GM23338 (cell line): Measurements from ENCODE around the gene AOAH. TPM values are rescaled to one million over a fixed set of nuclear protein-coding genes. Genes with fewer than 3 reads are reported as not detected.

Experiments used
- ATAC-seq: fragments of 200-7000 bp; cut with Tn5 transposase; 3 replicates; pipeline ENCODE4 v1.9.1; 2020
- DNase-seq: peaks from one replicate; pipeline ENCODE4 v3.0.0-alpha.2; 2015; ENCODE audit warnings: low spot score
- H2AFZ ChIP-seq: fragments of 200-600 bp; sonication (generic); 2 replicates; pipeline ENCODE4 v1.8.0; 2016; ENCODE audit warnings: antibody characterized with exemption, mild to moderate bottlenecking, moderate library complexity
- H3F3A ChIP-seq: fragments of 200-600 bp; sonication (generic); replicated peaks from 2 replicates; pipeline ENCODE4 v1.8.0; 2017; ENCODE audit warnings: antibody characterized with exemption, mixed run types, low read depth
- H3K27ac ChIP-seq: fragments of 200-600 bp; sonication (generic); 2 replicates; pipeline ENCODE4 v1.6.1; 2016; ENCODE audit warnings: low read depth
- H3K27me3 ChIP-seq: fragments of 200-600 bp; sonication (generic); 2 replicates; pipeline ENCODE4 v1.8.0; 2016; ENCODE audit warnings: mild to moderate bottlenecking, mixed run types, moderate library complexity; ENCODE audit not compliant: insufficient read depth
- H3K36me3 ChIP-seq: fragments of 200-600 bp; sonication (generic); 2 replicates; pipeline ENCODE4 v1.8.0; 2016; ENCODE audit warnings: mild to moderate bottlenecking; ENCODE audit not compliant: insufficient read depth
- H3K4me1 ChIP-seq: fragments of 200-600 bp; sonication (generic); 2 replicates; pipeline ENCODE4 v1.8.0; 2016; ENCODE audit warnings: mild to moderate bottlenecking, moderate library complexity; ENCODE audit not compliant: insufficient read depth
- H3K4me2 ChIP-seq: fragments of 200-600 bp; sonication (generic); 2 replicates; pipeline ENCODE4 v1.7.1; 2017; ENCODE audit warnings: mixed run types
- H3K4me3 ChIP-seq: fragments of 200-600 bp; sonication (generic); 2 replicates; pipeline ENCODE4 v1.6.1; 2016; ENCODE audit warnings: mixed run types
- H3K79me2 ChIP-seq: fragments of 200-600 bp; sonication (generic); replicated peaks from 2 replicates; pipeline ENCODE4 v1.8.0; 2017; ENCODE audit warnings: mild to moderate bottlenecking; ENCODE audit not compliant: insufficient read depth
- H3K9me2 ChIP-seq: fragments of 200-600 bp; sonication (generic); 2 replicates; pipeline ENCODE4 v1.8.0; 2017; ENCODE audit not compliant: insufficient read depth
- H4K20me1 ChIP-seq: fragments of 200-600 bp; sonication (generic); replicated peaks from 2 replicates; pipeline ENCODE4 v1.8.0; 2017; ENCODE audit warnings: mild to moderate bottlenecking; ENCODE audit not compliant: insufficient read depth
- H3K27ac Mint-ChIP-seq: 2 replicates; pipeline ENCODE4 v1.8.0; 2020; ENCODE audit warnings: inconsistent platforms, mild to moderate bottlenecking, moderate library complexity, mixed read lengths
- H3K27me3 Mint-ChIP-seq: 3 replicates; pipeline ENCODE4 v1.8.0; 2022; ENCODE audit warnings: low read depth, mild to moderate bottlenecking, moderate library complexity, mixed read lengths, inconsistent platforms; ENCODE audit not compliant: insufficient read depth, poor library complexity
- H3K36me3 Mint-ChIP-seq: 3 replicates; pipeline ENCODE4 v1.8.0; 2021; ENCODE audit warnings: low read depth, mild to moderate bottlenecking, inconsistent platforms, moderate library complexity, mixed read lengths
- H3K4me1 Mint-ChIP-seq: 3 replicates; pipeline ENCODE4 v1.8.0; 2020; ENCODE audit warnings: mild to moderate bottlenecking, inconsistent platforms, mixed read lengths
- H3K4me3 Mint-ChIP-seq: 3 replicates; pipeline ENCODE4 v1.8.0; 2021; ENCODE audit warnings: moderate library complexity, mild to moderate bottlenecking, inconsistent platforms, mixed read lengths
- H3K9me3 Mint-ChIP-seq: 3 replicates; pipeline ENCODE4 v1.8.0; 2020; ENCODE audit warnings: moderate library complexity, mild to moderate bottlenecking, inconsistent platforms, mixed read lengths
- CREB1 ChIP-seq: fragments of 250-450 bp; sonication (Bioruptor Pico); IDR thresholded peaks from 2 replicates; pipeline ENCODE4 v1.5.0; 2020; ENCODE audit warnings: low read depth, mild to moderate bottlenecking, moderate library complexity
- POLR2AphosphoS5 ChIP-seq: IDR thresholded peaks from 2 replicates; pipeline ENCODE4 v1.6.1; 2016; ENCODE audit warnings: antibody characterized with exemption, low read depth
- STAT1 ChIP-seq: IDR thresholded peaks from one replicate; pipeline ENCODE4 v1.6.1; 2016; ENCODE audit warnings: antibody characterized with exemption; ENCODE audit not compliant: unreplicated experiment
- ZNF331 ChIP-seq: fragments of 250-450 bp; sonication (Bioruptor Pico); IDR thresholded peaks from 2 replicates; pipeline ENCODE4 v1.5.0; 2020; ENCODE audit warnings: low read depth, mild to moderate bottlenecking, moderate library complexity
- polyA plus RNA-seq: library from polyadenylated mRNA; unstranded; fragments of >200 nt; fragmentation: Nextera tagmentation; extraction: Ambion mirVana; gene quantifications from 2 replicates; pipeline ENCODE4 v1.2.1, GENCODE V29; 2016
- total RNA-seq: library from RNA; depleted of rRNA; stranded (reverse); fragments of >200 nt; shearing (Covaris generic); gene quantifications from 2 replicates; pipeline ENCODE4 v1.2.3, GENCODE V29; 2014
- TF ChIP-seq, protein P1 (sequence below), 2 experiments: fragments of 200-600 bp in 1 of 2; sonication (generic) in 1 of 2; conservative IDR thresholded peaks; 2 replicates each; pipeline versions ENCODE4 v1.5.1 to v1.6.1; 2016 to 2017; ENCODE audit warnings: antibody characterized with exemption in 2 of 2, low read depth in 2 of 2, mild to moderate bottlenecking in 2 of 2, moderate library complexity in 1 of 2
- TF ChIP-seq, protein P2 (sequence below): IDR thresholded peaks from 2 replicates; pipeline ENCODE4 v1.6.1; 2016; ENCODE audit warnings: antibody characterized with exemption
- TF ChIP-seq, protein P3 (sequence below): IDR thresholded peaks from one replicate; pipeline ENCODE4 v1.6.1; 2018; ENCODE audit warnings: antibody characterized with exemption; ENCODE audit not compliant: unreplicated experiment

The AOAH gene
- total and polyA plus RNA-seq, 2 experiments from 2014 or later = not detected

DNA sequence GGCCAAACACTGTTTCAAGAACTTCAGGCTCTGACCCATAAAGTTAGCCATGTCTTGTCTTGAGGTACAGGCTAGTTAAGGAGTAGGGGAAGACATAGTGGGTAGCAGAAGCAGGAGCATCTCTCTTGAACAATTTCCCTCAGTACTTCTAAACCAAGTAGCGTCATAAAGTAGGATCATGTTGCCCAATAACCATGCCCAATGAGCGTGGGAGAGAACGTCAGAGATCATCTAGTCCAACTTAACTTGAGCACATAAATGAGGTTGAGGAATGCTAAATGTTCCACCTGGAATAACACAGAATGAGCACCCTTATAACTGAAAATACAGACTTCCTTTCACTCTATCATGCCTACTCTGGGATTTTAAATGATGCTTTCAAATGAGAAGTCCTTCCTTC lies 134.9 kb downstream of the AOAH start (continued):
- TF ChIP-seq, protein P1, sequence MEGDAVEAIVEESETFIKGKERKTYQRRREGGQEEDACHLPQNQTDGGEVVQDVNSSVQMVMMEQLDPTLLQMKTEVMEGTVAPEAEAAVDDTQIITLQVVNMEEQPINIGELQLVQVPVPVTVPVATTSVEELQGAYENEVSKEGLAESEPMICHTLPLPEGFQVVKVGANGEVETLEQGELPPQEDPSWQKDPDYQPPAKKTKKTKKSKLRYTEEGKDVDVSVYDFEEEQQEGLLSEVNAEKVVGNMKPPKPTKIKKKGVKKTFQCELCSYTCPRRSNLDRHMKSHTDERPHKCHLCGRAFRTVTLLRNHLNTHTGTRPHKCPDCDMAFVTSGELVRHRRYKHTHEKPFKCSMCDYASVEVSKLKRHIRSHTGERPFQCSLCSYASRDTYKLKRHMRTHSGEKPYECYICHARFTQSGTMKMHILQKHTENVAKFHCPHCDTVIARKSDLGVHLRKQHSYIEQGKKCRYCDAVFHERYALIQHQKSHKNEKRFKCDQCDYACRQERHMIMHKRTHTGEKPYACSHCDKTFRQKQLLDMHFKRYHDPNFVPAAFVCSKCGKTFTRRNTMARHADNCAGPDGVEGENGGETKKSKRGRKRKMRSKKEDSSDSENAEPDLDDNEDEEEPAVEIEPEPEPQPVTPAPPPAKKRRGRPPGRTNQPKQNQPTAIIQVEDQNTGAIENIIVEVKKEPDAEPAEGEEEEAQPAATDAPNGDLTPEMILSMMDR (conservative IDR thresholded peaks at IDR 0.05; ENCODE audit: low read depth in 2 of 2) = no peak
- TF ChIP-seq STAT1 (no peak), ZNF331 (CRISPR knock-in tag) (no peak), CREB1 (CRISPR knock-in tag) (no peak), POLR2AphosphoS5 (no peak)
- TF ChIP-seq, protein P2, sequence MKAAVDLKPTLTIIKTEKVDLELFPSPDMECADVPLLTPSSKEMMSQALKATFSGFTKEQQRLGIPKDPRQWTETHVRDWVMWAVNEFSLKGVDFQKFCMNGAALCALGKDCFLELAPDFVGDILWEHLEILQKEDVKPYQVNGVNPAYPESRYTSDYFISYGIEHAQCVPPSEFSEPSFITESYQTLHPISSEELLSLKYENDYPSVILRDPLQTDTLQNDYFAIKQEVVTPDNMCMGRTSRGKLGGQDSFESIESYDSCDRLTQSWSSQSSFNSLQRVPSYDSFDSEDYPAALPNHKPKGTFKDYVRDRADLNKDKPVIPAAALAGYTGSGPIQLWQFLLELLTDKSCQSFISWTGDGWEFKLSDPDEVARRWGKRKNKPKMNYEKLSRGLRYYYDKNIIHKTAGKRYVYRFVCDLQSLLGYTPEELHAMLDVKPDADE = no peak

DNA sequence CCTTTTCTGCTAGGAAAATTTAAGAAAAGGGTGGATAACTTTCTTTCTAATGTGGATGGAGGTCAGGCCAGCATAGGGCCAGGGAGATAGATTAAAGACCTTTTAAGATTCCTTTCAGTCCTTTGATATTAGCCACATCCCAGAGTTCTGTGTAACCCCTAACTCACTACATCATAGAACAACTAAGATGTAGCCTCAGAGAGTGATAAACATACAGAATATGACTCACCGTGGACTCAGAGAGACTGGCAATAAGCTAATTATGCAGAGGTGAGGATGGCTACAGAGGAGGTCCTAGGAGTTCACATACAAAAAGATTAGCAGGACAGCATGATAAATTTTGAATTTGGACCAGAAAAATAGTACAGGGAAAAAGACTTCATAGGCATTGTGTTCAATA lies 141.0 kb downstream of the AOAH start:
- no peak for ATAC-seq
- H3K36me3 Mint-ChIP-seq = peaks cover 8% of the 10 kb centered on the region; the same call in 2 of the 3 replicates

More for the DNA sequence above, 141.0 kb downstream of the AOAH start:
- Mint-ChIP-seq H3K27me3 (no peaks in the 10 kb centered on the region), H3K4me3 (no peak overlapping the region), H3K4me1 (no peaks in the 10 kb centered on the region), H3K27ac (no peak overlapping the region), H3K9me3 (peaks cover 7% of the 10 kb centered on the region; the same call in 1 of the 3 replicates)
- no peak for DNase-seq
- Histone ChIP-seq H4K20me1 (no peaks in the 10 kb centered on the region), H3K27ac (no peak overlapping the region), H3K27me3 (no peaks in the 10 kb centered on the region), H3K4me2 (no peak overlapping the region), H3K4me1 (no peaks in the 10 kb centered on the region), H3K9me2 (no peaks in the 10 kb centered on the region), H3F3A (no peaks in the 10 kb centered on the region), H3K36me3 (no peaks in the 10 kb centered on the region), H3K4me3 (no peak overlapping the region), H2AFZ (no peak overlapping the region), H3K79me2 (no peaks in the 10 kb centered on the region)
- TF ChIP-seq, protein P3, sequence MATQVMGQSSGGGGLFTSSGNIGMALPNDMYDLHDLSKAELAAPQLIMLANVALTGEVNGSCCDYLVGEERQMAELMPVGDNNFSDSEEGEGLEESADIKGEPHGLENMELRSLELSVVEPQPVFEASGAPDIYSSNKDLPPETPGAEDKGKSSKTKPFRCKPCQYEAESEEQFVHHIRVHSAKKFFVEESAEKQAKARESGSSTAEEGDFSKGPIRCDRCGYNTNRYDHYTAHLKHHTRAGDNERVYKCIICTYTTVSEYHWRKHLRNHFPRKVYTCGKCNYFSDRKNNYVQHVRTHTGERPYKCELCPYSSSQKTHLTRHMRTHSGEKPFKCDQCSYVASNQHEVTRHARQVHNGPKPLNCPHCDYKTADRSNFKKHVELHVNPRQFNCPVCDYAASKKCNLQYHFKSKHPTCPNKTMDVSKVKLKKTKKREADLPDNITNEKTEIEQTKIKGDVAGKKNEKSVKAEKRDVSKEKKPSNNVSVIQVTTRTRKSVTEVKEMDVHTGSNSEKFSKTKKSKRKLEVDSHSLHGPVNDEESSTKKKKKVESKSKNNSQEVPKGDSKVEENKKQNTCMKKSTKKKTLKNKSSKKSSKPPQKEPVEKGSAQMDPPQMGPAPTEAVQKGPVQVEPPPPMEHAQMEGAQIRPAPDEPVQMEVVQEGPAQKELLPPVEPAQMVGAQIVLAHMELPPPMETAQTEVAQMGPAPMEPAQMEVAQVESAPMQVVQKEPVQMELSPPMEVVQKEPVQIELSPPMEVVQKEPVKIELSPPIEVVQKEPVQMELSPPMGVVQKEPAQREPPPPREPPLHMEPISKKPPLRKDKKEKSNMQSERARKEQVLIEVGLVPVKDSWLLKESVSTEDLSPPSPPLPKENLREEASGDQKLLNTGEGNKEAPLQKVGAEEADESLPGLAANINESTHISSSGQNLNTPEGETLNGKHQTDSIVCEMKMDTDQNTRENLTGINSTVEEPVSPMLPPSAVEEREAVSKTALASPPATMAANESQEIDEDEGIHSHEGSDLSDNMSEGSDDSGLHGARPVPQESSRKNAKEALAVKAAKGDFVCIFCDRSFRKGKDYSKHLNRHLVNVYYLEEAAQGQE = no peak
- TF ChIP-seq, protein P1 (conservative IDR thresholded peaks at IDR 0.05; ENCODE audit: low read depth in 2 of 2) = no peak
